ENCODE data around the gene H3-3A. TPM values are rescaled to one million over a fixed set of nuclear protein-coding genes. Genes with fewer than 3 reads are reported as not detected.

The H3-3A gene
- total and polyA plus RNA-seq, 2 experiments from 2014 or later: 528 to 617 TPM

- TF ChIP-seq CTCF (IDR thresholded peaks at IDR 0.05; ENCODE audit: poor library complexity): no peak
- no peak for TF ChIP-seq EZH2 (IDR thresholded peaks at IDR 0.05; ENCODE audit: borderline replicate concordance)
- TF ChIP-seq EZH2phosphoT487 (IDR thresholded peaks at IDR 0.05; ENCODE audit: low read depth, severe bottlenecking, unreplicated experiment): no peak
- no peaks in the 10 kb centered on the region for H3K79me2 ChIP-seq
- H3K9me3 ChIP-seq (ENCODE audit: low read depth): no peaks in the 10 kb centered on the region
- DNase-seq (ENCODE audit: low spot score): no peak
- no peaks in the 10 kb centered on the region for H3K27me3 ChIP-seq
- 91% methylated on average over 5 of the region's 5 CpGs for WGBS (ENCODE audit: low lambda C conversion rate, missing lambda C conversion rate)
- H3K36me3 ChIP-seq (replicated peaks; ENCODE audit: insufficient read depth, low read depth): no peaks in the 10 kb centered on the region
- H3K4me1 ChIP-seq (ENCODE audit: insufficient read depth): peaks cover 4% of the 10 kb centered on the region
- no peak overlapping the region for H3K4me3 ChIP-seq
- no peak overlapping the region for H2AFZ ChIP-seq
- H3K9me2 ChIP-seq (replicated peaks; ENCODE audit: insufficient read depth): no peaks in the 10 kb centered on the region
- no peaks in the 10 kb centered on the region for H4K20me1 ChIP-seq (ENCODE audit: insufficient read depth, poor library complexity, severe bottlenecking)
- H3K27ac ChIP-seq: peak overlapping the region; percentile 88
- no peak overlapping the region for H3K4me2 ChIP-seq
Measured at GRCh38 chr1:226027538-226028217, 34.8 kb upstream of the H3-3A start.

GRCh38 chr1:226029093-226029496 lies 33.4 kb upstream of the H3-3A start:
- H2AFZ ChIP-seq: no peak overlapping the region
- TF ChIP-seq EZH2phosphoT487 (IDR thresholded peaks at IDR 0.05; ENCODE audit: low read depth, severe bottlenecking, unreplicated experiment) (no peak), EZH2 (IDR thresholded peaks at IDR 0.05; ENCODE audit: borderline replicate concordance) (no peak), CTCF (IDR thresholded peaks at IDR 0.05; ENCODE audit: poor library complexity) (no peak)
- DNase-seq (ENCODE audit: low spot score): peak; percentile 72
- no peaks in the 10 kb centered on the region for H4K20me1 ChIP-seq (ENCODE audit: insufficient read depth, poor library complexity, severe bottlenecking)
- peaks cover 4% of the 10 kb centered on the region for H3K4me1 ChIP-seq (ENCODE audit: insufficient read depth)
- H3K9me3 ChIP-seq (ENCODE audit: low read depth): no peaks in the 10 kb centered on the region
- WGBS (ENCODE audit: low lambda C conversion rate, missing lambda C conversion rate): 76% methylated on average over 7 of the region's 7 CpGs
- H3K9me2 ChIP-seq (replicated peaks; ENCODE audit: insufficient read depth): no peaks in the 10 kb centered on the region
- H3K4me3 ChIP-seq: no peak overlapping the region
- peak overlapping the region; percentile 88 for H3K27ac ChIP-seq
- H3K27me3 ChIP-seq: no peaks in the 10 kb centered on the region
- no peaks in the 10 kb centered on the region for H3K79me2 ChIP-seq
- H3K4me2 ChIP-seq: peak overlapping the region; percentile 4
- H3K36me3 ChIP-seq (replicated peaks; ENCODE audit: insufficient read depth, low read depth): no peaks in the 10 kb centered on the region

- DNase-seq (ENCODE audit: low spot score): no peak
- no peak overlapping the region for H3K4me2 ChIP-seq
- H3K9me3 ChIP-seq (ENCODE audit: low read depth): no peaks in the 10 kb centered on the region
- no peaks in the 10 kb centered on the region for H3K36me3 ChIP-seq (replicated peaks; ENCODE audit: insufficient read depth, low read depth)
- no peaks in the 10 kb centered on the region for H3K27me3 ChIP-seq
- peaks cover 4% of the 10 kb centered on the region for H3K4me1 ChIP-seq (ENCODE audit: insufficient read depth)
- 92% methylated on average over 7 of the region's 7 CpGs for WGBS (ENCODE audit: low lambda C conversion rate, missing lambda C conversion rate)
- H3K4me3 ChIP-seq: no peak overlapping the region
- no peaks in the 10 kb centered on the region for H3K9me2 ChIP-seq (replicated peaks; ENCODE audit: insufficient read depth)
- H3K79me2 ChIP-seq: no peaks in the 10 kb centered on the region
- no peaks in the 10 kb centered on the region for H4K20me1 ChIP-seq (ENCODE audit: insufficient read depth, poor library complexity, severe bottlenecking)
- peak overlapping the region; percentile 88 for H3K27ac ChIP-seq
- TF ChIP-seq EZH2 (IDR thresholded peaks at IDR 0.05; ENCODE audit: borderline replicate concordance): no peak
- TF ChIP-seq CTCF (IDR thresholded peaks at IDR 0.05; ENCODE audit: poor library complexity): no peak
- TF ChIP-seq EZH2phosphoT487 (IDR thresholded peaks at IDR 0.05; ENCODE audit: low read depth, severe bottlenecking, unreplicated experiment): no peak
- H2AFZ ChIP-seq: no peak overlapping the region
Measured at GRCh38 chr1:226029568-226030225, 32.8 kb upstream of the H3-3A start.
